Right atrium auricular region (tissue), 2 donors: Measurements from ENCODE around the gene TUBD1. TPM values are rescaled to one million over a fixed set of nuclear protein-coding genes. Genes with fewer than 3 reads are reported as not detected.
"Not testable (repeated sequence)": the region's sequence is repeated elsewhere in the genome, so short reads cannot be mapped to it uniquely, and the experiment has no call there.

ENCODE experiments used
- DNase-seq: peaks from one replicate; pipeline ENCODE4 v3.0.0-alpha.2; 2019; ENCODE audit warnings: low spot score
- H3K27ac ChIP-seq, 2 donors: fragments of 200-600 bp; sonication (generic); 1 replicate in 1 of 2; 2 replicates in 1 of 2; pipeline ENCODE4 v1.5.1; 2016 to 2019
- H3K27me3 ChIP-seq, 2 donors: fragments of 200-600 bp; sonication (generic); one replicate each; pipeline versions ENCODE4 v1.5.1 to v1.6.0; 2017 to 2019
- H3K36me3 ChIP-seq: fragments of 200-600 bp; sonication (generic); one replicate; pipeline ENCODE4 v1.5.1; 2016
- H3K4me1 ChIP-seq, 2 donors: fragments of 200-600 bp; sonication (generic); one replicate each; pipeline versions ENCODE4 v1.5.1 to v1.6.0; 2017 to 2019
- H3K4me3 ChIP-seq, 2 donors: fragments of 200-600 bp; sonication (generic); 1 replicate in 1 of 2; 2 replicates in 1 of 2; pipeline ENCODE4 v1.5.1; 2017 to 2019; ENCODE audit warnings: mild to moderate bottlenecking in 1 of 2, moderate library complexity in 1 of 2
- H3K9me3 ChIP-seq, 2 donors: fragments of 200-600 bp; sonication (generic); one replicate each; pipeline ENCODE4 v1.5.1; 2019
- total RNA-seq, 2 donors: library from RNA; depleted of rRNA; stranded (reverse); fragments of >200 nt; gene quantifications; one replicate each; pipeline ENCODE4 v1.1.0, GENCODE V29; 2016
- TF ChIP-seq, protein P1 (sequence below), 2 donors: fragments of 200-600 bp; sonication (generic); IDR thresholded peaks; one replicate each; pipeline ENCODE4 v1.5.1; 2019; ENCODE audit warnings: antibody characterized with exemption in 2 of 2

The TUBD1 gene
- total RNA-seq, 2 donors from 2014 or later: 6.1 to 8.0 TPM

DNA sequence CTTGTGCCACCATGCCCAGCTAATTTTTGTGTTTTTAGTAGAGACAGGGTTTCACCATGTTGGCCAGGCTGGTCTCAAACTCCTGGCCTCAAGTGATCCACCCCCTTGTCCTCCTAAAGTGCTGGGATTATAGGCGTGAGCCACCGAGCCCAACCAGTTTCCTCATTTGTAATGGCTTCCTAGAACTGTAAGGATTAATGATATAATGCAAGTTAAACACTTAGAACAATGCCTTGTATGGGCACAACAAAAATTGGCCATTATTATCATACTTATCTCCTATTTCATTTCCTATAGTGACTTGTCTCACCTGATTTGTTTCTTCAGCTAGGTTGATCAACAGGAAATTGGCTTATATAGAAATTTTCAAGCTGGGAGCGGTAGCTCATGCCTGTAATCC lies 14.1 kb downstream of the TUBD1 start:
- H3K9me3 ChIP-seq: no peaks in the 10 kb centered on the region
- TF ChIP-seq, protein P1, sequence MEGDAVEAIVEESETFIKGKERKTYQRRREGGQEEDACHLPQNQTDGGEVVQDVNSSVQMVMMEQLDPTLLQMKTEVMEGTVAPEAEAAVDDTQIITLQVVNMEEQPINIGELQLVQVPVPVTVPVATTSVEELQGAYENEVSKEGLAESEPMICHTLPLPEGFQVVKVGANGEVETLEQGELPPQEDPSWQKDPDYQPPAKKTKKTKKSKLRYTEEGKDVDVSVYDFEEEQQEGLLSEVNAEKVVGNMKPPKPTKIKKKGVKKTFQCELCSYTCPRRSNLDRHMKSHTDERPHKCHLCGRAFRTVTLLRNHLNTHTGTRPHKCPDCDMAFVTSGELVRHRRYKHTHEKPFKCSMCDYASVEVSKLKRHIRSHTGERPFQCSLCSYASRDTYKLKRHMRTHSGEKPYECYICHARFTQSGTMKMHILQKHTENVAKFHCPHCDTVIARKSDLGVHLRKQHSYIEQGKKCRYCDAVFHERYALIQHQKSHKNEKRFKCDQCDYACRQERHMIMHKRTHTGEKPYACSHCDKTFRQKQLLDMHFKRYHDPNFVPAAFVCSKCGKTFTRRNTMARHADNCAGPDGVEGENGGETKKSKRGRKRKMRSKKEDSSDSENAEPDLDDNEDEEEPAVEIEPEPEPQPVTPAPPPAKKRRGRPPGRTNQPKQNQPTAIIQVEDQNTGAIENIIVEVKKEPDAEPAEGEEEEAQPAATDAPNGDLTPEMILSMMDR (IDR thresholded peaks at IDR 0.05): no peak
- no peak overlapping the region for H3K27ac ChIP-seq
- no peak overlapping the region for H3K4me3 ChIP-seq
- no peak for DNase-seq
- no peaks in the 10 kb centered on the region for H3K4me1 ChIP-seq
- H3K36me3 ChIP-seq: peaks cover 74% of the 10 kb centered on the region
- no peaks in the 10 kb centered on the region for H3K27me3 ChIP-seq

DNA sequence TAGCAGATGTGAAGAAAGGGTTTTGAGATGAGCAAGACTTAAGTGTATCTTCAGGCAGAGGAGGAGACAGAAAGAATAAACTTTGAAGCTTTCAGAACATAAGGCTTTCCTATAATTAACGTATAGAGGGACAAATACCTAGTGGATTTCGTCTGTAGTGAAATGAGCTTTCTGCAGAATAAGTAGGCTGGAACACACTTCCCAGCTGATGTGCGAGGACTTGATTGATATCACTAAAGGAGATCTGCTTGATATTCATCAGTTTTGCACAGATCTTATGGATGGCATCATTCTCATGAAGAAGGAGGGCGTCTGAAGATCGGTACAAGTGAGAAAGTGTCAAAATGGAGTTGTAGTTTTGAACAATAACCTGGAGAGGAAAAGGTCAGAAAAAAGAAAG lies 14.8 kb downstream of the TUBD1 start:
- Histone ChIP-seq H3K4me3 (no peak overlapping the region), H3K36me3 (peaks cover 74% of the 10 kb centered on the region), H3K9me3 (no peaks in the 10 kb centered on the region), H3K27me3 (no peaks in the 10 kb centered on the region), H3K4me1 (no peaks in the 10 kb centered on the region), H3K27ac (no peak overlapping the region)
- DNase-seq: no peak
- TF ChIP-seq, protein P1 (IDR thresholded peaks at IDR 0.05): no peak

- Histone ChIP-seq H3K4me1 (no peaks in the 10 kb centered on the region), H3K36me3 (peaks cover 66% of the 10 kb centered on the region)
- TF ChIP-seq, protein P1 (IDR thresholded peaks at IDR 0.05): no peak
Measured at GRCh38 chr17:59876107-59876506, 16.6 kb downstream of the TUBD1 start.

DNA sequence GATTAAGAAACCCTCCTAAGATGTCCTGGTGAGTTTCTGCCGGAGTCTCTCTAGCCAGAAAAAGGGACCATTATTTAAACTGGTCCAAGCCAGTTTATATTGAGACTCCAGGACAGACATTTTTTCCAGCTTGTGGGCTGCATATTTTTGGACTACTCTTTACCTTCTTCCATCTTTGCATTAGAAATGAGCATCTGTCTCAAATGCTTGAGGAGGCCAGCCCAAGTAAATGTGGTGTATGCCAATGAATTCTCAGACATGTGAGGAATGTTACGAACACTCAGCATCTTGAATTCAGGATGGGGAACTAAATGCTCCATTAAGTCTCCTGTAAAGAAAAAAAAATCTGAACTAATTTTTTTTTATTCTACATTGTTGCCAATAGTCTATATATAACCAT lies 18.4 kb downstream of the TUBD1 start:
- H3K27ac ChIP-seq: no peak overlapping the region
- H3K27me3 ChIP-seq: no peaks in the 10 kb centered on the region
- no peaks in the 10 kb centered on the region for H3K4me1 ChIP-seq
- H3K36me3 ChIP-seq: peaks cover 50% of the 10 kb centered on the region
- H3K9me3 ChIP-seq: no peaks in the 10 kb centered on the region
- no peak overlapping the region for H3K4me3 ChIP-seq
- no peak for DNase-seq
- TF ChIP-seq, protein P1 (IDR thresholded peaks at IDR 0.05): no peak

More at GRCh38 chr17:59876107-59876506, 16.6 kb downstream of the TUBD1 start:
- H3K4me3 ChIP-seq: no peak overlapping the region
- no peak for DNase-seq
- H3K9me3 ChIP-seq: no peaks in the 10 kb centered on the region
- H3K27me3 ChIP-seq: no peaks in the 10 kb centered on the region
- H3K27ac ChIP-seq: no peak overlapping the region

- H3K9me3 ChIP-seq, H3K4me3 ChIP-seq, H3K27ac ChIP-seq, H3K4me1 ChIP-seq, H3K27me3 ChIP-seq, DNase-seq: not testable (repeated sequence)
- H3K36me3 ChIP-seq: peaks cover 50% of the 10 kb centered on the region
Measured at GRCh38 chr17:59873414-59873813, 19.3 kb downstream of the TUBD1 start.

- H3K9me3 ChIP-seq: no peaks in the 10 kb centered on the region
- no peak overlapping the region for H3K4me3 ChIP-seq
- TF ChIP-seq, protein P1 (IDR thresholded peaks at IDR 0.05): no peak
- no peak for DNase-seq
- peaks cover 44% of the 10 kb centered on the region for H3K36me3 ChIP-seq
- no peaks in the 10 kb centered on the region for H3K27me3 ChIP-seq
- H3K27ac ChIP-seq: no peak overlapping the region
- H3K4me1 ChIP-seq: no peaks in the 10 kb centered on the region
Measured at GRCh38 chr17:59872351-59872750, 20.4 kb downstream of the TUBD1 start.
